Heart left ventricle (tissue), 16 donors: ENCODE results near the gene FXYD1. TPM values are rescaled to one million over a fixed set of nuclear protein-coding genes. Genes with fewer than 3 reads are reported as not detected.

Experiments used
- ATAC-seq, 4 donors: fragments of 200-7000 bp; cut with Tn5 transposase; one replicate each; pipeline ENCODE4 v1.9.1; 2020 to 2022; ENCODE audit warnings: moderate library complexity in 4 of 4, mild to moderate bottlenecking in 3 of 4, moderate number of reproducible peaks in 1 of 4
- DNase-seq, 5 donors: peaks; one replicate each; pipeline ENCODE4 v3.0.0-alpha.2; 2020
- H3K27ac ChIP-seq, 12 donors: fragments of 200-600 bp; sonication (generic) in 4 of 12; one replicate each; pipeline versions ENCODE4 v1.5.0 to v1.8.0; 2016 to 2022; ENCODE audit warnings: mild to moderate bottlenecking in 2 of 12
- H3K27me3 ChIP-seq, 9 donors: fragments of 200-600 bp; sonication (generic) in 2 of 9; one replicate each; pipeline versions ENCODE4 v1.5.1 to v1.8.0; 2016 to 2022; ENCODE audit warnings: mild to moderate bottlenecking in 3 of 9
- H3K36me3 ChIP-seq, 9 donors: fragments of 200-600 bp; sonication (generic) in 2 of 9; one replicate each; pipeline versions ENCODE4 v1.5.0 to v1.8.0; 2018 to 2022; ENCODE audit warnings: mild to moderate bottlenecking in 2 of 9
- H3K4me1 ChIP-seq, 12 donors: fragments of 200-600 bp; sonication (generic) in 4 of 12; one replicate each; pipeline versions ENCODE4 v1.5.0 to v1.8.0; 2016 to 2022; ENCODE audit warnings: mild to moderate bottlenecking in 3 of 12
- H3K4me3 ChIP-seq, 12 donors: fragments of 200-600 bp; sonication (generic) in 4 of 12; one replicate each; pipeline versions ENCODE4 v1.5.0 to v1.8.0; 2017 to 2022; ENCODE audit warnings: mild to moderate bottlenecking in 9 of 12, moderate library complexity in 4 of 12
- H3K9me3 ChIP-seq, 12 donors: fragments of 200-600 bp; sonication (generic) in 4 of 12; one replicate each; pipeline versions ENCODE4 v1.5.0 to v1.8.0; 2016 to 2022; ENCODE audit warnings: mild to moderate bottlenecking in 1 of 12
- POLR2A ChIP-seq, 2 donors: fragments of 450-650 bp; IDR thresholded peaks; one replicate each; pipeline ENCODE4 v1.6.1; 2017; ENCODE audit warnings: antibody characterized with exemption in 2 of 2, mild to moderate bottlenecking in 2 of 2, moderate library complexity in 2 of 2
- WGBS, 4 donors: extraction: QIAGEN DNeasy Blood & Tissue Kit in 2 of 4; methylation state at CpG; one replicate each; pipeline versions ENCODE4 v1.1.5 to v1.1.7; 2013 to 2018; 5-methylcytosine and 5-hydroxymethylcytosine counted together
- intact Hi-C, 10 donors: fragments of 100-400 bp; cut with DNase I; formaldehyde crosslinking; loops; one replicate each; pipeline versions ENCODE4 v1.11.1 to v1.14.2; 2022
- polyA plus RNA-seq, 2 donors: library from polyadenylated mRNA; stranded (reverse); fragments of 200-250 nt; gene quantifications; one replicate each; pipeline ENCODE4 v1.2.3, GENCODE V29; 2013
- total RNA-seq, 9 donors: library from RNA; depleted of rRNA in 2 of 9; stranded (reverse); fragments of >200 nt in 2 of 9; fragmentation: NEBNext Ultra II Directional in 3 of 9; extraction: Animal tissue kit (Norgen Biotek cat#: 25700) in 3 of 9; gene quantifications; one replicate each; pipeline versions ENCODE4 v1.1.0 to v1.2.4, GENCODE V29; 2016 to 2023
- TF ChIP-seq, protein P1 (sequence below), 12 donors: fragments of 200-600 bp; sonication (generic) in 4 of 12; IDR thresholded peaks; one replicate each; pipeline versions ENCODE4 v1.5.0 to v1.8.0; 2018 to 2022; ENCODE audit warnings: antibody characterized with exemption in 12 of 12, mild to moderate bottlenecking in 5 of 12
- donor health status: ischemic (EF 13 %, LVEDD 7.1; RV severe dilation, severe dysfunction).
- donor health status: healthy with polysubstance abuse.
- donor health status: DM: no; HTN: yes; CAD: no.
- donor health status: DM: no; HTN: no; CAD: no.
- donor health status: ischemic (EF 25% LVEDD 6.9; RV normal size, moderate dysfunction).
- donor health status: ischemic (EF 25% LVEDD 5.7; RV mildly dilated, moderate dysfunction).
- donor health status: healthy.
- donor health status: DM: yes; HTN: yes; CAD: no.
- donor health status: ischemic (EF 35%, LVEDD 5.7; RV mildly dilated, moderate dysfunction).
- donor health status: nonischemic (EF 11% LVEDD 7.7; RV severe dilation, severe dysfunction).
- donor health status: DM: yes; HTN: yes; CAD: no.
- donor health status: PGD.
- donor health status: ischemic (EF 29% LVEDD 5.4; RV normal size, mild dysfunction).
- donor health status: nonischemic (EF 23%, LVEDD 6.1; RV moderate dilation, normal function).

The FXYD1 gene
- total and polyA plus RNA-seq, 11 donors: 129 to 631 (median 412) TPM

GRCh38 chr19:35123573-35123972, 15.1 kb upstream of the FXYD1 start:
- peak overlapping the region in 11 of 12 donors; percentile 82 to 94 (median 91) for H3K27ac ChIP-seq

GRCh38 chr19:35124098-35125060, 14.2 kb upstream of the FXYD1 start:
- Histone ChIP-seq H3K9me3 (no peaks in the 10 kb centered on the region), H3K27ac (peak overlapping the region; percentile 67 to 94 (median 90)), H3K4me3 (peak overlapping the region; percentile 4 to 68 (median 58)), H3K36me3 (no peaks in the 10 kb centered on the region), H3K27me3 (no peaks in the 10 kb centered on the region), H3K4me1 (peaks cover 0 to 38% (median 12%) of the 10 kb centered on the region in 12 donors)
- WGBS, 4 donors: 7 to 8% (median 7%) methylated on average over 31 to 42 of the region's 42 CpGs
- intact Hi-C loops: loop anchor here in 1 of 10 donors (1.0 kb wide), 1 partner anchor 17 kb away; no protein-coding TSS in a partner anchor
- peak; percentile 92 to 96 (median 94) for ATAC-seq
- peak; percentile 94 to 97 (median 97) for DNase-seq
- TF ChIP-seq, protein P1, sequence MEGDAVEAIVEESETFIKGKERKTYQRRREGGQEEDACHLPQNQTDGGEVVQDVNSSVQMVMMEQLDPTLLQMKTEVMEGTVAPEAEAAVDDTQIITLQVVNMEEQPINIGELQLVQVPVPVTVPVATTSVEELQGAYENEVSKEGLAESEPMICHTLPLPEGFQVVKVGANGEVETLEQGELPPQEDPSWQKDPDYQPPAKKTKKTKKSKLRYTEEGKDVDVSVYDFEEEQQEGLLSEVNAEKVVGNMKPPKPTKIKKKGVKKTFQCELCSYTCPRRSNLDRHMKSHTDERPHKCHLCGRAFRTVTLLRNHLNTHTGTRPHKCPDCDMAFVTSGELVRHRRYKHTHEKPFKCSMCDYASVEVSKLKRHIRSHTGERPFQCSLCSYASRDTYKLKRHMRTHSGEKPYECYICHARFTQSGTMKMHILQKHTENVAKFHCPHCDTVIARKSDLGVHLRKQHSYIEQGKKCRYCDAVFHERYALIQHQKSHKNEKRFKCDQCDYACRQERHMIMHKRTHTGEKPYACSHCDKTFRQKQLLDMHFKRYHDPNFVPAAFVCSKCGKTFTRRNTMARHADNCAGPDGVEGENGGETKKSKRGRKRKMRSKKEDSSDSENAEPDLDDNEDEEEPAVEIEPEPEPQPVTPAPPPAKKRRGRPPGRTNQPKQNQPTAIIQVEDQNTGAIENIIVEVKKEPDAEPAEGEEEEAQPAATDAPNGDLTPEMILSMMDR (IDR thresholded peaks at IDR 0.05): no peak
- TF ChIP-seq POLR2A (IDR thresholded peaks at IDR 0.05): peak; percentile 35 to 95

More at GRCh38 chr19:35123573-35123972, 15.1 kb upstream of the FXYD1 start:
- ATAC-seq: peak in 3 of 4 donors; percentile 7 to 22 (median 11)
- Histone ChIP-seq H3K27me3 (no peaks in the 10 kb centered on the region), H3K9me3 (no peaks in the 10 kb centered on the region), H3K4me1 (peaks cover 0 to 45% (median 12%) of the 10 kb centered on the region in 12 donors), H3K36me3 (no peaks in the 10 kb centered on the region), H3K4me3 (peak overlapping the region in 7 of 12 donors; percentile 55 to 68 (median 66))
- TF ChIP-seq POLR2A (IDR thresholded peaks at IDR 0.05): no peak
- TF ChIP-seq, protein P1 (IDR thresholded peaks at IDR 0.05): no peak
- whole genome bisulfite sequencing, 4 donors: 64 to 77% (median 76%) methylated on average over 4 to 5 of the region's 5 CpGs
- intact Hi-C loops: no loop called here
- DNase-seq: peak in 2 of 5 donors; percentile 65 to 67

- DNase-seq (peak in 1 of 5 donors; percentile 34), ATAC-seq (no peak)
- TF ChIP-seq, protein P1 (IDR thresholded peaks at IDR 0.05): no peak
- no peak for TF ChIP-seq POLR2A (IDR thresholded peaks at IDR 0.05)
- intact Hi-C loops: no loop called here
- Histone ChIP-seq H3K4me3 (no peak overlapping the region), H3K27me3 (no peaks in the 10 kb centered on the region), H3K4me1 (peaks cover 0 to 32% (median 12%) of the 10 kb centered on the region in 12 donors), H3K9me3 (no peaks in the 10 kb centered on the region), H3K36me3 (no peaks in the 10 kb centered on the region), H3K27ac (peak overlapping the region in 9 of 12 donors; percentile 82 to 94 (median 90))
- WGBS, 4 donors: 89 to 94% (median 90%) methylated on average over 16 to 19 of the region's 19 CpGs
Measured at GRCh38 chr19:35125270-35125717, 13.3 kb upstream of the FXYD1 start.
